Activated CD4-positive, alpha-beta memory T cell treated with anti-CD3 and anti-CD28 coated beads, Interleukin-2, amount 10 ng/mL, durations not matched to agents 7 days and 5 days (primary cell): ENCODE results near the gene RFX4. TPM values are rescaled to one million over a fixed set of nuclear protein-coding genes. Genes with fewer than 3 reads are reported as not detected.

Experiments
- CTCF ChIA-PET: fragments of 350-600 bp; sonication (Branson Sonifier 250); formaldehyde crosslinking; loops from one replicate; lab custom pipeline; 2021; ENCODE audit warnings: antibody characterized with exemption, inconsistent platforms; lab: Charles Lee
- POLR2A ChIA-PET: fragments of 350-600 bp; sonication (Branson Sonifier 250); formaldehyde crosslinking; loops from one replicate; lab custom pipeline; 2021; ENCODE audit warnings: antibody characterized with exemption; lab: Charles Lee
- DNase-seq: peaks from one replicate; pipeline ENCODE4 v3.0.0-alpha.2; 2020
- H3K27ac Mint-ChIP-seq: one replicate; pipeline ENCODE4 v1.8.0; 2021; ENCODE audit warnings: mild to moderate bottlenecking, mixed read lengths
- H3K27me3 Mint-ChIP-seq: one replicate; pipeline ENCODE4 v1.8.0; 2021; ENCODE audit warnings: mixed read lengths
- H3K36me3 Mint-ChIP-seq: one replicate; pipeline ENCODE4 v1.8.0; 2021; ENCODE audit warnings: low read depth, mixed read lengths
- H3K4me1 Mint-ChIP-seq: one replicate; pipeline ENCODE4 v1.8.0; 2021; ENCODE audit warnings: mixed read lengths
- H3K4me3 Mint-ChIP-seq: one replicate; pipeline ENCODE4 v1.8.0; 2021; ENCODE audit warnings: mild to moderate bottlenecking, mixed read lengths
- H3K9me3 Mint-ChIP-seq: one replicate; pipeline ENCODE4 v1.8.0; 2021; ENCODE audit warnings: mixed read lengths
- total RNA-seq, 2 experiments: library from RNA; stranded (reverse); gene quantifications; one replicate each; pipeline ENCODE4 v1.2.3, GENCODE V29; 2021

The RFX4 gene
- total RNA-seq, 2 experiments from 2014 or later: not detected

- CTCF ChIA-PET: no interaction called here
- POLR2A ChIA-PET: no interaction called here
These were observed 158.0 kb downstream of the RFX4 start for GRCh38 chr12:106740818-106741217.

GRCh38 chr12:106741247-106741646 lies 158.4 kb downstream of the RFX4 start:
- H3K4me3 Mint-ChIP-seq: no peak overlapping the region
- H3K9me3 Mint-ChIP-seq: no peaks in the 10 kb centered on the region
- DNase-seq: no peak
- ChIA-PET CTCF (no interaction called here), POLR2A (no interaction called here)
- H3K27ac Mint-ChIP-seq: no peak overlapping the region
- no peaks in the 10 kb centered on the region for H3K36me3 Mint-ChIP-seq
- peaks cover 11% of the 10 kb centered on the region for H3K27me3 Mint-ChIP-seq
- no peaks in the 10 kb centered on the region for H3K4me1 Mint-ChIP-seq

More at GRCh38 chr12:106740818-106741217, 158.0 kb downstream of the RFX4 start:
- no peaks in the 10 kb centered on the region for H3K4me1 Mint-ChIP-seq
- no peak overlapping the region for H3K27ac Mint-ChIP-seq
- no peaks in the 10 kb centered on the region for H3K36me3 Mint-ChIP-seq
- no peak overlapping the region for H3K4me3 Mint-ChIP-seq
- DNase-seq: no peak
- no peaks in the 10 kb centered on the region for H3K9me3 Mint-ChIP-seq
- peaks cover 11% of the 10 kb centered on the region for H3K27me3 Mint-ChIP-seq

- DNase-seq: no peak
- ChIA-PET POLR2A (no interaction called here), CTCF (no interaction called here)
- Mint-ChIP-seq H3K27ac (no peak overlapping the region), H3K4me1 (peaks cover 16% of the 10 kb centered on the region), H3K27me3 (peaks cover 5% of the 10 kb centered on the region), H3K4me3 (no peak overlapping the region), H3K36me3 (no peaks in the 10 kb centered on the region), H3K9me3 (no peaks in the 10 kb centered on the region)
These were observed 160.6 kb downstream of the RFX4 start for GRCh38 chr12:106743270-106743988.

GRCh38 chr12:106744600-106744999 lies 161.8 kb downstream of the RFX4 start:
- Mint-ChIP-seq H3K27me3 (peaks cover 5% of the 10 kb centered on the region), H3K4me1 (peaks cover 18% of the 10 kb centered on the region), H3K27ac (no peak overlapping the region), H3K36me3 (no peaks in the 10 kb centered on the region), H3K9me3 (no peaks in the 10 kb centered on the region), H3K4me3 (no peak overlapping the region)
- POLR2A ChIA-PET: no interaction called here
- CTCF ChIA-PET: no interaction called here
- DNase-seq: no peak

GRCh38 chr12:106745181-106745745 lies 162.5 kb downstream of the RFX4 start:
- POLR2A ChIA-PET: no interaction called here
- peaks cover 5% of the 10 kb centered on the region for H3K27me3 Mint-ChIP-seq
- H3K27ac Mint-ChIP-seq: no peak overlapping the region
- CTCF ChIA-PET: no interaction called here
- no peaks in the 10 kb centered on the region for H3K36me3 Mint-ChIP-seq
- H3K4me3 Mint-ChIP-seq: no peak overlapping the region
- no peak for DNase-seq
- H3K9me3 Mint-ChIP-seq: no peaks in the 10 kb centered on the region
- peaks cover 21% of the 10 kb centered on the region for H3K4me1 Mint-ChIP-seq

- peak overlapping the region; percentile 70 for H3K27ac Mint-ChIP-seq
- H3K4me3 Mint-ChIP-seq: no peak overlapping the region
- peaks cover 7% of the 10 kb centered on the region for H3K36me3 Mint-ChIP-seq
- peaks cover 5% of the 10 kb centered on the region for H3K27me3 Mint-ChIP-seq
- ChIA-PET CTCF (interaction anchor here (0.6 to 1.0 kb wide), 4 partner anchors 24 to 170 kb away, joined by 3 to 6 read pairs (median 4); no protein-coding TSS in a partner anchor), POLR2A (interaction anchor here (0.5 to 1.2 kb wide), 3 partner anchors 8 to 33 kb away, joined by 3 read pairs; no protein-coding TSS in a partner anchor)
- H3K9me3 Mint-ChIP-seq: peaks cover 8% of the 10 kb centered on the region
- no peak for DNase-seq
- peaks cover 28% of the 10 kb centered on the region for H3K4me1 Mint-ChIP-seq
These were observed 165.2 kb downstream of the RFX4 start for GRCh38 chr12:106747973-106748436.

GRCh38 chr12:106750524-106750923 lies 167.7 kb downstream of the RFX4 start:
- peaks cover 8% of the 10 kb centered on the region for H3K9me3 Mint-ChIP-seq
- H3K4me3 Mint-ChIP-seq: no peak overlapping the region
- CTCF ChIA-PET: no interaction called here
- no peak for DNase-seq
- peaks cover 7% of the 10 kb centered on the region for H3K36me3 Mint-ChIP-seq
- H3K27me3 Mint-ChIP-seq: no peaks in the 10 kb centered on the region
- POLR2A ChIA-PET: no interaction called here
- no peak overlapping the region for H3K27ac Mint-ChIP-seq
- H3K4me1 Mint-ChIP-seq: peaks cover 43% of the 10 kb centered on the region

- Mint-ChIP-seq H3K36me3 (peaks cover 7% of the 10 kb centered on the region), H3K9me3 (peaks cover 8% of the 10 kb centered on the region), H3K4me3 (no peak overlapping the region), H3K4me1 (peaks cover 26% of the 10 kb centered on the region), H3K27ac (peak overlapping the region; percentile 75), H3K27me3 (no peaks in the 10 kb centered on the region)
- peak; percentile 71 for DNase-seq
- ChIA-PET CTCF (no interaction called here), POLR2A (interaction anchor here (0.6 to 1.1 kb wide), 3 partner anchors 14 to 17 kb away, joined by 3 read pairs; no protein-coding TSS in a partner anchor)
These were observed 170.7 kb downstream of the RFX4 start for GRCh38 chr12:106753526-106753925.

- POLR2A ChIA-PET: interaction anchor here (0.6 kb wide), 1 partner anchor 13 kb away, joined by 3 read pairs; no protein-coding TSS in a partner anchor
- H3K4me1 Mint-ChIP-seq: peaks cover 25% of the 10 kb centered on the region
- CTCF ChIA-PET: no interaction called here
- H3K27ac Mint-ChIP-seq: no peak overlapping the region
- DNase-seq: no peak
- no peaks in the 10 kb centered on the region for H3K27me3 Mint-ChIP-seq
- H3K36me3 Mint-ChIP-seq: peaks cover 7% of the 10 kb centered on the region
- H3K9me3 Mint-ChIP-seq: peaks cover 8% of the 10 kb centered on the region
- H3K4me3 Mint-ChIP-seq: no peak overlapping the region
These were observed 171.5 kb downstream of the RFX4 start for GRCh38 chr12:106754331-106754730.

- peaks cover 1% of the 10 kb centered on the region for H3K36me3 Mint-ChIP-seq
- no peak for DNase-seq
- peaks cover 1% of the 10 kb centered on the region for H3K9me3 Mint-ChIP-seq
- POLR2A ChIA-PET: interaction anchor here (2.4 kb wide), 1 partner anchor 17 kb away, joined by 10 read pairs; the partner anchor contains the start of gene RIC8B
- CTCF ChIA-PET: no interaction called here
- no peaks in the 10 kb centered on the region for H3K27me3 Mint-ChIP-seq
- H3K4me3 Mint-ChIP-seq: no peak overlapping the region
- H3K27ac Mint-ChIP-seq: no peak overlapping the region
- peaks cover 28% of the 10 kb centered on the region for H3K4me1 Mint-ChIP-seq
These were observed 175.0 kb downstream of the RFX4 start for GRCh38 chr12:106757623-106758348.

- H3K36me3 Mint-ChIP-seq: no peaks in the 10 kb centered on the region
- no peak overlapping the region for H3K27ac Mint-ChIP-seq
- H3K4me3 Mint-ChIP-seq: no peak overlapping the region
- H3K4me1 Mint-ChIP-seq: peaks cover 20% of the 10 kb centered on the region
- CTCF ChIA-PET: no interaction called here
- H3K27me3 Mint-ChIP-seq: no peaks in the 10 kb centered on the region
- no peaks in the 10 kb centered on the region for H3K9me3 Mint-ChIP-seq
- POLR2A ChIA-PET: interaction anchor here (2.4 kb wide), 1 partner anchor 16 kb away, joined by 10 read pairs; the partner anchor contains the start of gene RIC8B
- DNase-seq: no peak
These were observed 175.7 kb downstream of the RFX4 start for GRCh38 chr12:106758349-106759110.

- POLR2A ChIA-PET: interaction anchor here (0.8 to 2.4 kb wide), 2 partner anchors 12 to 15 kb away, joined by 3 to 10 read pairs; partner anchors contain the start of gene RIC8B
- CTCF ChIA-PET: interaction anchor here (1.7 kb wide), 1 partner anchor 13 kb away, joined by 9 read pairs; no protein-coding TSS in a partner anchor
- Mint-ChIP-seq H3K27me3 (no peaks in the 10 kb centered on the region), H3K9me3 (no peaks in the 10 kb centered on the region), H3K4me1 (peaks cover 11% of the 10 kb centered on the region), H3K27ac (peak overlapping the region; percentile 67), H3K4me3 (peak overlapping the region; percentile 12), H3K36me3 (no peaks in the 10 kb centered on the region)
- DNase-seq: no peak
These were observed 176.9 kb downstream of the RFX4 start for GRCh38 chr12:106759526-106760183.
